H1 (cell line): ENCODE results near the gene UPF3A. TPM values are rescaled to one million over a fixed set of nuclear protein-coding genes. Genes with fewer than 3 reads are reported as not detected.

ENCODE experiments used
- CHD7 ChIP-seq: fragments of 300-600 bp; sonication (generic); IDR thresholded peaks from 2 replicates; pipeline ENCODE4 v1.7.1; 2012; ENCODE audit warnings: low read length, moderate library complexity, mild to moderate bottlenecking, inconsistent platforms; ENCODE audit not compliant: insufficient replicate concordance
- polyA plus RNA-seq, 7 experiments: library from polyadenylated mRNA; depleted of rRNA in 3 of 7; stranded (reverse) in 5 of 7; unstranded in 2 of 7; fragments of >200 nt in 5 of 7; fragments of 200-250 nt in 2 of 7; gene quantifications; 1 replicate in 5 of 7; 2 replicates in 1 of 7; 4 replicates in 1 of 7; pipeline versions ENCODE4 v1.2.1 to v1.2.3, GENCODE V29; 2011 to 2013; ENCODE audit warnings: missing spikeins in 2 of 7, mixed read lengths in 2 of 7
- total RNA-seq: library from RNA; stranded (reverse); fragmentation: NEBNext Ultra II Directional; extraction: Animal tissue kit (Norgen Biotek cat#: 25700); gene quantifications from 2 replicates; pipeline ENCODE4 v1.2.1, GENCODE V29; 2021

Gene UPF3A
- total and polyA plus RNA-seq, 2 of the 8 experiments (the other 6 are each of a cell fraction or from before 2014, with no cell fraction given): 47.1 to 58.2 TPM

GRCh38 chr13:114288157-114288591, 6.8 kb downstream of the UPF3A start (continued):
- TF ChIP-seq CHD7: no peak
- TF ChIP-seq, all 59 proteins: peak for 1
